Stimulated activated CD4-positive, alpha-beta T cell treated with anti-CD3 and anti-CD28 coated beads, TNF-alpha, amount 100 ng/mL, for 24 hours (primary cell): ENCODE measurements around the gene GPR37L1.
A peak's percentile ranks its signal among the peaks of the same experiment; 100 is the strongest.
"Not testable (repeated sequence)": the region's sequence is repeated elsewhere in the genome, so short reads cannot be mapped to it uniquely, and the experiment has no call there.

Experiments
- DNase-seq, 3 experiments: peaks; one replicate each; pipeline ENCODE4 v3.0.0-alpha.2; 2020; ENCODE audit warnings: low read depth in 3 of 3

Gene GPR37L1

GRCh38 chr1:202134645-202135172, 12.0 kb downstream of the GPR37L1 start:
- DNase-seq: no peak

GRCh38 chr1:202135221-202135721, 12.6 kb downstream of the GPR37L1 start:
- DNase-seq: peak in 1 of 3 experiments; percentile 43

GRCh38 chr1:202140833-202141232, 18.1 kb downstream of the GPR37L1 start:
- no peak for DNase-seq

DNA sequence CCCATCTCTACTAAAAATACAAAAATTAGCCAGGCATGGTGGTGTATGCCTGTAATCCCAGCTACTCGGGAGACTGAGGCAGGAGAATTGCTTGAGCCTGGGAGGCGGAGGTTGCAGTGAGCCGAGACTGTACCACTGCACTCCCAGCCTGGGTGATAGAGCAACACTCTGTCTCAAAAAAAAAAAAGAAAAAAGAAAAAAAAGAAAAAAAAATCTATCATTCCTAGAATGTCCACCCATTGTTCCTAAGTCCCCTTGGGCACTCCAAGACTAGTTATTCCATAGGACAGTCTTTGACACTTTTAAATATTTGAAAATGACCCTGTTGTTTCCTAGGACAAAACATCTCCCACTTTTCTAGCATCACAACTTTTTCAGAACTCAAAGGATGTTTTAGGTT, 18.8 kb downstream of the GPR37L1 start:
- DNase-seq: not testable (repeated sequence)

- DNase-seq: no peak
These were observed 20.5 kb downstream of the GPR37L1 start for GRCh38 chr1:202143011-202143767.

- peak in 1 of 3 experiments; percentile 32 for DNase-seq
These were observed 21.2 kb downstream of the GPR37L1 start for GRCh38 chr1:202143768-202144401.

DNA sequence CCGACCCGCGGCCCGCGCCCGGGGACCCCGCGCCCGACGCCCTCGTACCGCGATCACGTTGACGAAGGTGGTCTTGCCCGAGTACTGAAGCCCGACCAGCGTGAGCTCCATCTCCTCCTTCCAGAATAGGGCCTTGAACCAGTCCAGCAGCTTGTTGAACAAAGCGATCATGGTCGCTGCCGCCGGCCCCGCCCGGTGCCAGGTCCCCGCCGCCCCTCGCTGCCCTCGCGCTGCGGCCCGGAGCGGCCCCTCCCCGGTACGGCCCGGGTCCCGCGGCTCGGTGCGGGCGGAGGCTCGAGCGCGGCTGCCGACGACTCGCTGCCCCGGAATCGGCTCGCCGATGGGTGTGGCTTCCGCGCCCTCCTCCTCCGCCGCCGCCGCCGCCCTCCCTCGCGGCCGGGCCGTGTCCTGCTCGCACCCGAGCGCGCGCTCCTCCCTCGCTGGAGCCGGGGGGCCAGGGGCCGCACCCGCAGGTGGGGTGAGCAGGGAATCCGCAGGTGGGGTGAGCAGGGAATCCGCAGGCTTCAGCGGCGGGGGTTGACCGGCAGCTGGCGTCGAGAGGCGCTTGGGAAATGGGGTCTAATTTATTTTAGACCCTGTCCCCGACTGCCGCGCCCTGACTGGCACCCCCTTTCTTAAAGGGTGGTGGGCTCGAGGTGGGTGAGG, 21.8 kb downstream of the GPR37L1 start, which contains the start of gene ARL8A:
Gene ARL8A, minus strand, starts transcription at position 336 of the 666 bp plus-strand sequence. Its CDS starts 165 bp downstream, at position 171.
- peak in 1 of 3 experiments; percentile 70 for DNase-seq

DNA sequence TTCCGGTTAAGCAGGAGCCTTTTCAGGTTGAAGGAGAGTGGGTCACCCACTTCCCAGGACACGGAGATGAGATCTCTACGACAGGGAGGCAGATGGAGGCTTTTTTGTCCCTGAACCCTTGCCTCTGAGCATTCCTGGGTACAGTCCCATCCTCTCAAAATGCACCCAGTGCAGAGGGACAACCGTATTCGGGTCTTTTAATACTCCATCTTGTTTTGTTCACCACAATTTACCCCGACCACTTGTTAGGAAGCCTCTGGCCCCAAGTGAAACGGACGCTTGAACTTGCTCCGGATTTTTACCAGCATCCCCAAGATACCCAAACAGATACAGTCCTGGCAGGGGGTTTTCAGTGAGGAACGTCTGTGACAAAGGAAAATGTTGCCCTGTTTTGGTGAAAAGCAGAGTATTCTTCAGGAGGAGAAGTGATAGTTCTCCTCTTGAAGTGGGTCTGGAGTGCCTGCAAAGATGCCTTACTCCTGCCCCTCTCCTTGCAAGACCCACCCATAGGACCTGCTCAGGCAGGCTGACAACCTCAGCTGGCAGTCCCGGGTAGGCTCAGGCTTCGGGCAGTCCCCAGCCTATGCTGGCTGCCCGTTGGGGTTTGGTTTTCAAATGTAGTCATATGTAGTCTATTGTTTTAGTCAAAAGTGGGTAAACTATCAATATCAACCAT, 22.5 kb downstream of the GPR37L1 start:
- peak in 1 of 3 experiments; percentile 39 for DNase-seq

DNA sequence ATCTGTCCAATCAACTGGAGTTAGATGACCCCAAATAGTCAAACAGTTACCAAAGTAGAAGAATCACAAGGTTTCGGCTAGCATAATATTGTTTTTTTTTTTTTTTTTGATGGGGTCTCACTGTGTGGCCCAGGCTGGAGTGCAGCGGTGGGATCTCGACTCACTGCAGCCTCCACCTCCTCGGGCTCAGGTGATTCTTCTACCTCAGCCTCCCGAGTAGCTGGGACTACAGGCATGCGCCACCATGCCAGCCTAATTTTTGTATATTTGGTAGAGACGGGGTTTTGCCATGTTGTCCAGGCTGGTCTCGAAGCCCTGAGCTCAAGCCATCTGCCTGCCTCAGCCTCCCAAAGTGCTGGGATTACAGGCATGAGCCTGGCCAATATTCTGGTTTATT, 23.0 kb downstream of the GPR37L1 start:
- DNase-seq: not testable (repeated sequence)

DNA sequence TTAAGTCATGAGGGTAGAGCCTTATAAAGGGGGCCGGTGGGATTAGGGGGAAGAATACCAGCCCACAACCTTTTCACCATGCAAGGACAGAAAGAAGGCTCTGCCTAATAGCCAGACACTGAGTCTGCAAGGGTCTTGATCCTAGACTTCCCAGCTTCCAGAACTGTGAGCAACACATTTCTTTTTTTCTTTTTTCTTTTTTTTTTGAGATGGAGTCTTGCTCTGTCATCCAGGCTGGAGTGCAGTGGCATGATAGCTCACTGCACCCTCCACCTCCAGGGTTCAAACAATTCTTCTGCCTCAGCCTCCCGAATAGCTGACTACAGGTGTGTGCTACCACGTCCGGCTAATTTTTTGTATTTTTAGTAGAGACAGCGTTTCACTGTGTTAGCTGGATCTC, 23.6 kb downstream of the GPR37L1 start:
- DNase-seq: no peak

DNA sequence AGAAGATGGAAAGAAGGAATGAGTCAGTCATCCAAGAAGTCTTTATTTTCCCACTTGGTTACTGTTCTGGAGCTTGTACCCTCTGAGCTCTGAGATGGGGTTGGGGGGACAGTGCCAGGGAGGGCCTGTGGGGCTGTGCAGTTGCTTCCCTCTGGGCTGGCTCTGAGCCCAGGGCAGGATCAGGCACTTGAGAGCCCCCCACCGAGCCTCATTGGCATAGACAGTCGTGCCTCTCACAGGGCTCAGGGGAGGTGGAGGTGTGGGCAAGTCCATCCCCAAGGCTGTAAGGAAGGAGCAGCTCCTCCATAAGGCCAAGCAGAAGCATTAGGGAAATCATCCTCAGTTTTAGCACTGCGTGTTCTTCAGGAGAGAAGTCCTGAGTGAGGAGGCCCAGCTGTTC, 24.3 kb downstream of the GPR37L1 start:
- no peak for DNase-seq

DNA sequence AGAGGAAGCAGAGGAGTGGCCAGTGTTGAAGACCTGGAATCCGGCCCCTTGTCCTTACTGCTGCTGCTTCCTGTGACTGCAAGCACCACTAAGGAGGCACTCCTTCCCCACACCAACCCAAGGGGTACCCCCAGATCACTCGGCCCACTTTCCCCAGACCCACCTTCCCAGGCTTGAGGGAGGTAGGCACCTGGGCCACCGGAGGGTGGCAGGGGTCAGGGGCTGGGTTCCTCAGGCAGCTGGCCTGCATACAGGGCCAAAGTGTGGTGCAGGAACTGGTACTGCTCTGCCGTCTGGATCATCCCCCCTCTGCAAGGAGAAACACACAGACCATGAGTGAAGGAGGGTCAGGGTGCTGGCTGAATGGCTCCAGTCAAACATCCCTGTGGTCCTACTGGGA, 25.7 kb downstream of the GPR37L1 start:
- DNase-seq: no peak

GRCh38 chr1:202149566-202149965, 26.8 kb downstream of the GPR37L1 start:
- no peak for DNase-seq

DNA sequence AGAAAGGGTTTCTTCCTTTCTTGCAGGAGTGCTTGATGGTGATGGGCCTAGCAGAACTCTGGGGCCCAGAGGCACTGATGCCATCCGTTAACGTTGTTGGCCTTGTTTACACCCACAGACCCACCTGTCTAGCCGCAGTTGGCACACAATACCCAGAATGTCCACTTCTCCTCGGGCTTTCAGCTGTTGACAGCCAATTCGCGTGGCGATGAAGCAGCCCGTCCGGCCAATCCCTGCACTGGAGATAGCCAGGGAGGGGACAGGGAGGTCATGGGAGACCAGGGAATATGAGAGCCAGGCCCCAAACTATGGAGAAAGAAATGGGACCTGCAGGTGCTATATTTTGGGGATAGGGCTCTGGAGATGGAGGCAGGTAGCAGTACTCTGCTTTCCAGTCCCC, 27.5 kb downstream of the GPR37L1 start:
- no peak for DNase-seq

DNA sequence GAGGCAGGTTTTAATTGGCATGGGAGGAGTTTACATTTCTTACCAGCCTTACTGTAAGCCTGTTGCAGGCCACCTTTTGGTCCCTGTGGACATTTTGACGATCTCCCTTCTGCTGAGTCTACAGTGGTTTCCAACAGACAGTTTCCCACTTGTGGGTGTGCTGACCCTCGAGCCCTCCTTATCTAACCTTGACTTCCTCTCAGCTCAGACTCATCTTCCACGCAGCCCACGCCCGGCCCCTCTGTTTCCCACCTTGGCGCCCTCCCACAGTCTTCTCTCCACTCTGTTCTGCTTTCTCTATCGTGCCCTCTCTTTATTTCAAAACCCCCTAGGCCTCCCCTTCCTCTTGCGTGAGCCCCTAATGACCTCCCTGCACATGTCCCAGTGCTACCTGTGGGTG, 27.9 kb downstream of the GPR37L1 start:
- no peak for DNase-seq

DNA sequence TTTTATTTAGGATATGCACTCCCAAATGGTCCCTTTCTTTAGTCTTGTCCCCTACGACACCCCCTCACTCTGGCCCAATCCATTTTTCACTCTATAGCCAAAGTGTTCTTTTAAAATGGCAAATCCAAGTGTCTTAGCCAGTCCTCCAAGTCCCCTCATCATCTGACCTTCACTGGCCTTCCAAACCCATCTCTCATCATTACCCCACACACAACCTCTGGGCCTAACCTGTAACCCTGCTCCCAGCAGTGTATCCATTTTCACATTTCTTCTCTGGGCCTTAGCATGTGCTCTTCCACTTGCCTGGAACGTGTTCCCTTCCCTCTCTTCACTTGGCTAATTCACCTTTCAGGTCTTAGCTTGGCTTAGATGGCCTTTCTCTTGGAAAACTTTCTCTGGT, 28.3 kb downstream of the GPR37L1 start:
- DNase-seq: no peak

DNA sequence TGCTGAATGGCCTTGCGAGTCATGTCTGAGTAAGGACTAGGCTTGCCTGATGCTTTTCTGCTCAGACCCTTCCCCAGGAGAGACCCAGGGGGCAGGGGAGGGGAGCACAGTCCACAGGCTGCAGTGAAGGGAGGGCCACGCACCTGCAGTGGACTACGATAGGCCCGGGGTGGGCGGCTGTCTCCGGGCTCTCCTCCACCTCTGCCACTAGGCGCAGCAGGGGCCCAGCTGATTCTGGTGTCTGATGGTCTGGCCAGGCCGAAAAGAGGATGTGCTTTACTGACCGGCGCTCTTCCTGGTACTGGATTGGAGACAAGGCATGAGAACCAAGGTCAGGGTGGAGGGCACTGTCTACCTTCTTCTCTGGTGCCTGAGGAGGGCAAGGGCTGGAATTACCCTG, 29.7 kb downstream of the GPR37L1 start:
- DNase-seq: no peak

GRCh38 chr1:202153284-202153683, 30.6 kb downstream of the GPR37L1 start:
- no peak for DNase-seq

DNA sequence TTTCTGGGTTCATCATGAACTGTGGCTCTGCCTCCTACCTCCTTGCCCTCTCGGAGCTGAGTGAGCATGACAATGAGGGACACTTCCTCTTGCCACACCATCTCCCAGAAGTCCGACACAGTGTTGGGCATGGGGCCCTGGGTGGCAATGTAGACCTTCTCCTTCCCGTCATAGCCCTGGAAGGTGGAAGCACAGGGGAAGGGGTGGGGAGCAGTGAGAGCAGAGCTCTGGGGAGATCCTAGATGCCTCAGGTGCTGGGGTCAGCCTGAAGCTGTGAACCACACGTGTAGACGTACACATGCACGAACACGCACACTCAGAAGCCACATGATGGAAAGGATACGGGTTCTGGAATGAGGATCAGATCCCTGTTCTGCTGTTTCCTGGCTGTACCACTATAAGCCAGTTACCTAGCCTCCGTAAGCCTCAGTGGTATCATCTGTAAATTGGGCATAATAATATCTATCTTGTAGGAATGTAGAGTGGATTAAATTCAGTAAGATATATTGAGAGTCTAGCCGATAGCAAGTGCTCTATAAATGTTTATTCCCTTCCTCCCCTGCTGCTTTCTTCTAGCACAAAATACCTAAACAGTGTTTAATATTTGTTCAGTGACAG, 31.5 kb downstream of the GPR37L1 start:
- DNase-seq: no peak

- DNase-seq: peak in 1 of 3 experiments; percentile 37
These were observed 32.2 kb downstream of the GPR37L1 start for GRCh38 chr1:202154766-202155477.
